Right lobe of liver (tissue), 6 donors: ENCODE measurements around the gene PPP1R7. TPM values are rescaled to one million over a fixed set of nuclear protein-coding genes. Genes with fewer than 3 reads are reported as not detected.
A peak's percentile ranks its signal among the peaks of the same experiment; 100 is the strongest.

ENCODE experiments used
- ATAC-seq, 4 donors: fragments of 200-7000 bp; cut with Tn5 transposase; one replicate each; pipeline ENCODE4 v1.9.1; 2020; ENCODE audit warnings: mild to moderate bottlenecking in 4 of 4, moderate library complexity in 4 of 4
- DNase-seq, 3 donors: peaks; one replicate each; pipeline ENCODE4 v3.0.0-alpha.2; 2020
- H3K27ac ChIP-seq, 3 donors: fragments of 200-600 bp; one replicate each; pipeline ENCODE4 v1.8.0; 2022
- H3K27me3 ChIP-seq, 2 donors: fragments of 200-600 bp; one replicate each; pipeline ENCODE4 v1.8.0; 2022
- H3K36me3 ChIP-seq, 4 donors: fragments of 200-600 bp; sonication (generic) in 1 of 4; one replicate each; pipeline versions ENCODE4 v1.5.1 to v1.8.0; 2017 to 2022; ENCODE audit warnings: control low read depth in 1 of 4
- H3K4me1 ChIP-seq, 4 donors: fragments of 200-600 bp; sonication (generic) in 1 of 4; one replicate each; pipeline versions ENCODE4 v1.5.1 to v1.8.0; 2017 to 2022; ENCODE audit warnings: control low read depth in 1 of 4
- H3K4me3 ChIP-seq, 3 donors: fragments of 200-600 bp; one replicate each; pipeline ENCODE4 v1.8.0; 2022
- H3K9me3 ChIP-seq, 4 donors: fragments of 200-600 bp; sonication (generic) in 1 of 4; one replicate each; pipeline versions ENCODE4 v1.5.1 to v1.8.0; 2017 to 2022; ENCODE audit warnings: control low read depth in 1 of 4
- POLR2A ChIP-seq: fragments of 450-650 bp; IDR thresholded peaks from one replicate; pipeline ENCODE4 v1.6.1; 2017; ENCODE audit warnings: antibody characterized with exemption, mild to moderate bottlenecking
- WGBS: methylation state at CpG from one replicate; pipeline ENCODE4 v1.1.6; 2018; ENCODE audit warnings: low coverage, low lambda C conversion rate; ENCODE audit not compliant: insufficient coverage; ENCODE audit errors: missing lambda C conversion rate; 5-methylcytosine and 5-hydroxymethylcytosine counted together
- intact Hi-C, 2 donors: fragments of 100-400 bp; cut with DNase I; formaldehyde crosslinking; loops; one replicate each; pipeline versions ENCODE4 v1.11.2 to v1.14.1; 2022
- total RNA-seq, 6 experiments: library from RNA; depleted of rRNA in 2 of 6; stranded (reverse); fragments of >200 nt in 2 of 6; fragmentation: NEBNext Ultra II Directional in 3 of 6; extraction: Animal tissue kit (Norgen Biotek cat#: 25700) in 3 of 6; gene quantifications; one replicate each; pipeline versions ENCODE4 v1.1.0 to v1.2.4, GENCODE V29; 2016 to 2023
- TF ChIP-seq, protein P1 (sequence below), 4 donors: fragments of 200-600 bp in 3 of 4; fragments of 450-650 bp in 1 of 4; IDR thresholded peaks; one replicate each; pipeline versions ENCODE4 v1.5.1 to v1.8.0; 2016 to 2022; ENCODE audit warnings: antibody characterized with exemption in 4 of 4, mild to moderate bottlenecking in 2 of 4
- donor health status: DM: no; HTN: yes; CAD: no.
- donor health status: DM: no; HTN: no; CAD: no.
- donor health status: DM: no; HTN: no; CAD: no.
- donor health status: DM: no; HTN: yes; CAD: no.
- donor health status: DM: no; HTN: yes; CAD: no.

Gene PPP1R7
- total RNA-seq, 6 experiments from 2014 or later, result 27.8 to 35.7 (median 29.5) TPM

DNA sequence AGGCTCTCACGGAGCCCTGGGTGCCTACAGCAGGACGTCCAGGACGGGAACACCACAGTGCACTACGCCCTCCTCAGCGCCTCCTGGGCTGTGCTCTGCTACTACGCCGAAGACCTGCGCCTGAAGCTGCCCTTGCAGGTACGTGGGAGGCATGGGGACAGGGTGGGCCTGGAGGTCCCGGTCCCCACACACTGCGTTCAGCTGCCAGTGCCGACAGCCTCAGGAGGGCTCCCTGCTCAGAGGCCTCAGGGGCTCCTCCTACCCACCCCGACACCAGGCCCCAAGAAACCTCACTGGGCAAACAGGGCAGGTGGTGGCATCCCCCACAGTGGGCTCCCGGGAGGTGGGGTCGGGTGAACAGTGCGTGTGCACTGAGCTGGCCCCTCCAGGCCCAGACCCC is 49.0 kb downstream of the PPP1R7 start:
- Histone ChIP-seq H3K27ac (no peak overlapping the region), H3K4me1 (no peaks in the 10 kb centered on the region), H3K27me3 (no peaks in the 10 kb centered on the region), H3K36me3 (no peaks in the 10 kb centered on the region), H3K9me3 (no peaks in the 10 kb centered on the region), H3K4me3 (no peak overlapping the region)
- no peak for TF ChIP-seq POLR2A
- TF ChIP-seq, protein P1, sequence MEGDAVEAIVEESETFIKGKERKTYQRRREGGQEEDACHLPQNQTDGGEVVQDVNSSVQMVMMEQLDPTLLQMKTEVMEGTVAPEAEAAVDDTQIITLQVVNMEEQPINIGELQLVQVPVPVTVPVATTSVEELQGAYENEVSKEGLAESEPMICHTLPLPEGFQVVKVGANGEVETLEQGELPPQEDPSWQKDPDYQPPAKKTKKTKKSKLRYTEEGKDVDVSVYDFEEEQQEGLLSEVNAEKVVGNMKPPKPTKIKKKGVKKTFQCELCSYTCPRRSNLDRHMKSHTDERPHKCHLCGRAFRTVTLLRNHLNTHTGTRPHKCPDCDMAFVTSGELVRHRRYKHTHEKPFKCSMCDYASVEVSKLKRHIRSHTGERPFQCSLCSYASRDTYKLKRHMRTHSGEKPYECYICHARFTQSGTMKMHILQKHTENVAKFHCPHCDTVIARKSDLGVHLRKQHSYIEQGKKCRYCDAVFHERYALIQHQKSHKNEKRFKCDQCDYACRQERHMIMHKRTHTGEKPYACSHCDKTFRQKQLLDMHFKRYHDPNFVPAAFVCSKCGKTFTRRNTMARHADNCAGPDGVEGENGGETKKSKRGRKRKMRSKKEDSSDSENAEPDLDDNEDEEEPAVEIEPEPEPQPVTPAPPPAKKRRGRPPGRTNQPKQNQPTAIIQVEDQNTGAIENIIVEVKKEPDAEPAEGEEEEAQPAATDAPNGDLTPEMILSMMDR (IDR thresholded peaks at IDR 0.05), result no peak
- ATAC-seq (no peak), DNase-seq (no peak)
- WGBS, result 76% methylated on average over 3 of the region's 16 CpGs
- intact Hi-C loops, result no loop called here

DNA sequence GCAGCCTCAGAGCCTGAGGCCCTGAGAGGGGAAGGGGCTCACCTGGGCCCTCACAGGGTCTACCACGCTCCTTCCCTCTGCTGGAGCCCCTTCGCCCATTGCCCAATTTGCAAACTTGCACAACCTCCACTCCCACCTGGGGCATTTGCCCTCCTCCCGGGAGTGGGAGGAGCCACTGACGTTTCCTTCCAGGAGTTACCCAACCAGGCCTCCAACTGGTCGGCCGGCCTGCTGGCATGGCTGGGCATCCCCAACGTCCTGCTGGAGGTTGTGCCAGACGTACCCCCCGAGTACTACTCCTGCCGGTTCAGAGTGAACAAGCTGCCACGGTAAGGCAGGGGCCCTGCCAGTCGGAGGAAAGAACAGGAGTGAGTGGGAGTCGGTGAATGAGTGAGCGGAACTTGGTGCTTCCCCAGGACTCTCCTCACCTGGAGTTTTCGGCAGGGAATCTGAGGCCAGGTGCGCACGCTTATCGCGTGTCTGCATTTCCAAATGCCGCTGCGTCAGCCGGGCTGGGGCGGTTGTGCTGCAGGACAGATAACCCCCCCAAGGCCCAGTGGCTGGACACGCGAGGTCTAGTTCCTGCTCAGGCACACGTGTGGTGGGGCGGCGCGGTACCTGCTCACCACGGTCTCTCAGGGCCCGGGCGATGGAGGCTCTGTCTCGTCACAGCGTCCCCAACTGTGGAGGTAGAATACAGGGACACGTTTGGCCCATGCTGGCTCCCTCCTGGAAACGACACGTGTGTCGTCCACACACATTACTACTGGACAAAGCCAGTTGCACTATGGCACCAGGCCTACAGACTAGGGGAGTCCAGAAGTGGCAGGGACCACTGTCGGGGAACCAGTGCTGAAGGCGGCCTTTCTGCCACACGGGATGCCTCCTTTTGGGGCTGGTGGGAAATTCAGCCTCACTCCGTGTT is 49.9 kb downstream of the PPP1R7 start:
- DNase-seq (peak in 1 of 3 donors; percentile 14), ATAC-seq (no peak)
- no peak for TF ChIP-seq POLR2A
- TF ChIP-seq, protein P1 (IDR thresholded peaks at IDR 0.05), result no peak
- Histone ChIP-seq H3K27me3 (no peaks in the 10 kb centered on the region), H3K4me1 (no peaks in the 10 kb centered on the region), H3K9me3 (no peaks in the 10 kb centered on the region), H3K4me3 (no peak overlapping the region), H3K36me3 (no peaks in the 10 kb centered on the region), H3K27ac (no peak overlapping the region)
- 73% methylated on average over 5 of the region's 42 CpGs for WGBS
- intact Hi-C loops, result no loop called here

- 60% methylated on average over 4 of the region's 21 CpGs for WGBS
- H3K4me3 ChIP-seq, result no peak overlapping the region
- no peaks in the 10 kb centered on the region for H3K36me3 ChIP-seq
- ATAC-seq (no peak), DNase-seq (peak in 1 of 3 donors; percentile 14)
- no peaks in the 10 kb centered on the region for H3K4me1 ChIP-seq
- intact Hi-C loops, result no loop called here
- no peak overlapping the region for H3K27ac ChIP-seq
- no peaks in the 10 kb centered on the region for H3K27me3 ChIP-seq
- H3K9me3 ChIP-seq, result no peaks in the 10 kb centered on the region
- TF ChIP-seq POLR2A, result no peak
- TF ChIP-seq, protein P1 (IDR thresholded peaks at IDR 0.05), result no peak
These were observed 50.6 kb downstream of the PPP1R7 start for GRCh38 chr2:241200822-241201395.

- ATAC-seq, result no peak
- Histone ChIP-seq H3K27me3 (no peaks in the 10 kb centered on the region), H3K9me3 (no peaks in the 10 kb centered on the region), H3K27ac (no peak overlapping the region), H3K36me3 (no peaks in the 10 kb centered on the region), H3K4me3 (no peak overlapping the region), H3K4me1 (no peaks in the 10 kb centered on the region)
- TF ChIP-seq, protein P1 (IDR thresholded peaks at IDR 0.05), result no peak
- no peak for TF ChIP-seq POLR2A
- DNase-seq, result no peak
- intact Hi-C loops, result no loop called here
- 80% methylated on average over 3 of the region's 24 CpGs for WGBS
These were observed 51.4 kb downstream of the PPP1R7 start for GRCh38 chr2:241201445-241202267.
